Liver (tissue), 9 donors: ENCODE data around the gene SIL1. TPM values are rescaled to one million over a fixed set of nuclear protein-coding genes. Genes with fewer than 3 reads are reported as not detected.

Source experiments
- DNase-seq: peaks from one replicate; pipeline ENCODE4 v3.0.0-alpha.2; 2017; ENCODE audit warnings: low spot score
- H3K27ac ChIP-seq, 2 donors: one replicate each; pipeline ENCODE4 v1.7.0; 2013; ENCODE audit warnings: inconsistent platforms in 2 of 2, low read length in 2 of 2, control low read depth in 1 of 2, low read depth in 1 of 2, mild to moderate bottlenecking in 1 of 2
- H3K27me3 ChIP-seq, 4 donors: one replicate each; pipeline versions ENCODE4 v1.6.1 to v1.7.0; 2013; ENCODE audit warnings: low read length in 3 of 4, inconsistent platforms in 1 of 4, mild to moderate bottlenecking in 1 of 4, moderate library complexity in 1 of 4; ENCODE audit not compliant: control insufficient read depth in 4 of 4, insufficient read depth in 4 of 4
- H3K36me3 ChIP-seq, 4 donors: one replicate each; pipeline versions ENCODE4 v1.6.1 to v1.7.0; 2013; ENCODE audit warnings: low read length in 3 of 4, mild to moderate bottlenecking in 3 of 4, low read depth in 1 of 4, moderate library complexity in 1 of 4; ENCODE audit not compliant: control insufficient read depth in 4 of 4, insufficient read depth in 3 of 4
- H3K4me1 ChIP-seq, 4 donors: one replicate each; pipeline versions ENCODE4 v1.6.1 to v1.7.0; 2013; ENCODE audit warnings: low read length in 3 of 4, mild to moderate bottlenecking in 3 of 4, moderate library complexity in 1 of 4; ENCODE audit not compliant: control insufficient read depth in 4 of 4, insufficient read depth in 4 of 4
- H3K4me3 ChIP-seq, 3 donors: one replicate each; pipeline versions ENCODE4 v1.6.1 to v1.7.0; 2013; ENCODE audit warnings: low read length in 3 of 3, control low read depth in 1 of 3, low read depth in 1 of 3, mild to moderate bottlenecking in 1 of 3
- H3K9ac ChIP-seq, 2 donors: one replicate each; pipeline ENCODE4 v1.7.0; 2013; ENCODE audit warnings: low read length in 2 of 2, mild to moderate bottlenecking in 2 of 2, moderate library complexity in 2 of 2, control low read depth in 1 of 2, low read depth in 1 of 2
- H3K9me3 ChIP-seq, 4 donors: one replicate each; pipeline versions ENCODE4 v1.6.1 to v1.7.0; 2013; ENCODE audit warnings: low read length in 3 of 4; ENCODE audit not compliant: control insufficient read depth in 4 of 4
- EGR1 ChIP-seq, 2 donors: IDR thresholded peaks; 2 replicates each; pipeline ENCODE4 v1.6.1; 2016 to 2018; ENCODE audit warnings: antibody characterized with exemption in 2 of 2, low read depth in 2 of 2
- FOXA1 ChIP-seq: IDR thresholded peaks from 2 replicates; pipeline ENCODE4 v1.6.1; 2016; ENCODE audit warnings: antibody characterized with exemption
- FOXA2 ChIP-seq: IDR thresholded peaks from 2 replicates; pipeline ENCODE4 v1.6.1; 2016; ENCODE audit warnings: antibody characterized with exemption
- GABPA ChIP-seq, 2 donors: IDR thresholded peaks in 1 of 2; conservative IDR thresholded peaks in 1 of 2; 2 replicates each; pipeline ENCODE4 v1.6.1; 2016; ENCODE audit warnings: antibody characterized with exemption in 2 of 2, mild to moderate bottlenecking in 1 of 2, moderate library complexity in 1 of 2
- HNF4A ChIP-seq, 2 donors: conservative IDR thresholded peaks; 2 replicates each; pipeline ENCODE4 v1.6.1; 2016; ENCODE audit warnings: antibody characterized with exemption in 2 of 2, mild to moderate bottlenecking in 2 of 2
- HNF4G ChIP-seq: IDR thresholded peaks from 2 replicates; pipeline ENCODE4 v1.6.1; 2016; ENCODE audit warnings: antibody characterized with exemption
- JUND ChIP-seq, 2 donors: IDR thresholded peaks; 2 replicates each; pipeline ENCODE4 v1.6.1; 2016; ENCODE audit warnings: antibody characterized with exemption in 2 of 2
- NR2F2 ChIP-seq: IDR thresholded peaks from 2 replicates; pipeline ENCODE4 v1.6.1; 2016; ENCODE audit warnings: antibody characterized with exemption
- SP1 ChIP-seq: IDR thresholded peaks from 2 replicates; pipeline ENCODE4 v1.6.1; 2018; ENCODE audit warnings: antibody characterized with exemption, mild to moderate bottlenecking
- TAF1 ChIP-seq: conservative IDR thresholded peaks from 2 replicates; pipeline ENCODE4 v1.6.1; 2016; ENCODE audit warnings: antibody characterized with exemption, mild to moderate bottlenecking
- YY1 ChIP-seq: IDR thresholded peaks from 2 replicates; pipeline ENCODE4 v1.6.1; 2016; ENCODE audit warnings: antibody characterized with exemption, mild to moderate bottlenecking
- WGBS: extraction: QIAGEN DNeasy Blood & Tissue Kit; methylation state at CpG from one replicate; pipeline ENCODE4 v1.1.7; 2013; 5-methylcytosine and 5-hydroxymethylcytosine counted together
- polyA plus RNA-seq, 2 donors: library from polyadenylated mRNA; stranded (reverse) in 1 of 2; unstranded in 1 of 2; fragments of 200-250 nt in 1 of 2; fragments of >200 nt in 1 of 2; fragmentation: Nextera tagmentation in 1 of 2; extraction: Ambion mirVana in 1 of 2; gene quantifications; one replicate each; pipeline versions ENCODE4 v1.2.1 to v1.2.3, GENCODE V29; 2013 to 2015
- total RNA-seq, 2 donors: library from RNA; depleted of rRNA; stranded (reverse); fragments of >200 nt; gene quantifications; one replicate each; pipeline ENCODE4 v1.2.3, GENCODE V29; 2014
- TF ChIP-seq, protein P1 (sequence below): IDR thresholded peaks from 2 replicates; pipeline ENCODE4 v1.6.1; 2016; ENCODE audit warnings: antibody characterized with exemption
- TF ChIP-seq, protein P2 (sequence below): fragments of 150-350 bp; IDR thresholded peaks from 2 replicates; pipeline ENCODE4 v1.5.1; 2017; ENCODE audit warnings: improper control_type of control experiment, low read depth, low read length; ENCODE audit not compliant: missing input control
- TF ChIP-seq, protein P3 (sequence below): IDR thresholded peaks from 2 replicates; pipeline ENCODE4 v1.6.1; 2016; ENCODE audit warnings: antibody characterized with exemption
- TF ChIP-seq, protein P4 (sequence below): IDR thresholded peaks from 2 replicates; pipeline ENCODE4 v1.6.1; 2016; ENCODE audit warnings: antibody characterized with exemption
- donor health status: healthy.
- donor health status: healthy.
- donor health status: healthy.
- donor health status: healthy.
- donor health status: healthy.

SIL1 gene
- total and polyA plus RNA-seq, 4 donors, result 38.1 to 95.1 (median 76.2) TPM

DNA sequence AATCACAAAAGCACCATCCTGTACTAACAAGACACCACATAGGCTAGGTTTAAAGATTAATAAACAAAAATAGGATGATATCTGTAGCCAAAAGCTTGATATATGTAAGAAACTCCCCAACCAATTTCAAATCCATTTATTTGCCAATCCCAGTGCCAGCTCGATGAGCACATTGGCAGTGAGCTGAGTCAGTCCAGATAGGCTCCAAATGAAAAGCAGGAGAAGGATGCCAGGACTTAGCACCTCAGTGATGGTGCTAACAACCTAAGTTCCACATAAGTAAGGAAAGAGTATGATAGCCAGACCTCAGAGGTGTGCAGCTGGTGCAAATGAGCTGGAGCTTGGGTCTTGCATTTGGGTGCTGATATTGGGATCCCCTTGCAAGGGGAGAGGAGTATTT is 158.1 kb downstream of the SIL1 start:
- 96% methylated on average over 1 of the region's 1 CpG for WGBS
- H3K36me3 ChIP-seq, result peaks cover 0 to 4% (median 2%) of the 10 kb centered on the region in 4 donors
- H3K27ac ChIP-seq, result no peak overlapping the region
- H3K27me3 ChIP-seq, result no peaks in the 10 kb centered on the region
- no peak for TF ChIP-seq YY1
- TF ChIP-seq, protein P1, sequence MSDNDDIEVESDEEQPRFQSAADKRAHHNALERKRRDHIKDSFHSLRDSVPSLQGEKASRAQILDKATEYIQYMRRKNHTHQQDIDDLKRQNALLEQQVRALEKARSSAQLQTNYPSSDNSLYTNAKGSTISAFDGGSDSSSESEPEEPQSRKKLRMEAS, result no peak
- no peak for TF ChIP-seq NR2F2
- TF ChIP-seq, protein P2, sequence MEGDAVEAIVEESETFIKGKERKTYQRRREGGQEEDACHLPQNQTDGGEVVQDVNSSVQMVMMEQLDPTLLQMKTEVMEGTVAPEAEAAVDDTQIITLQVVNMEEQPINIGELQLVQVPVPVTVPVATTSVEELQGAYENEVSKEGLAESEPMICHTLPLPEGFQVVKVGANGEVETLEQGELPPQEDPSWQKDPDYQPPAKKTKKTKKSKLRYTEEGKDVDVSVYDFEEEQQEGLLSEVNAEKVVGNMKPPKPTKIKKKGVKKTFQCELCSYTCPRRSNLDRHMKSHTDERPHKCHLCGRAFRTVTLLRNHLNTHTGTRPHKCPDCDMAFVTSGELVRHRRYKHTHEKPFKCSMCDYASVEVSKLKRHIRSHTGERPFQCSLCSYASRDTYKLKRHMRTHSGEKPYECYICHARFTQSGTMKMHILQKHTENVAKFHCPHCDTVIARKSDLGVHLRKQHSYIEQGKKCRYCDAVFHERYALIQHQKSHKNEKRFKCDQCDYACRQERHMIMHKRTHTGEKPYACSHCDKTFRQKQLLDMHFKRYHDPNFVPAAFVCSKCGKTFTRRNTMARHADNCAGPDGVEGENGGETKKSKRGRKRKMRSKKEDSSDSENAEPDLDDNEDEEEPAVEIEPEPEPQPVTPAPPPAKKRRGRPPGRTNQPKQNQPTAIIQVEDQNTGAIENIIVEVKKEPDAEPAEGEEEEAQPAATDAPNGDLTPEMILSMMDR, result no peak
- no peak for TF ChIP-seq JUND (IDR thresholded peaks at IDR 0.05)
- no peak for TF ChIP-seq FOXA1
- no peak for TF ChIP-seq EGR1 (IDR thresholded peaks at IDR 0.05; ENCODE audit: low read depth in 2 of 2)
- no peak overlapping the region for H3K4me3 ChIP-seq
- H3K9ac ChIP-seq, result no peak overlapping the region
- H3K9me3 ChIP-seq, result no peaks in the 10 kb centered on the region
- H3K4me1 ChIP-seq, result no peaks in the 10 kb centered on the region
- no peak for DNase-seq

DNA sequence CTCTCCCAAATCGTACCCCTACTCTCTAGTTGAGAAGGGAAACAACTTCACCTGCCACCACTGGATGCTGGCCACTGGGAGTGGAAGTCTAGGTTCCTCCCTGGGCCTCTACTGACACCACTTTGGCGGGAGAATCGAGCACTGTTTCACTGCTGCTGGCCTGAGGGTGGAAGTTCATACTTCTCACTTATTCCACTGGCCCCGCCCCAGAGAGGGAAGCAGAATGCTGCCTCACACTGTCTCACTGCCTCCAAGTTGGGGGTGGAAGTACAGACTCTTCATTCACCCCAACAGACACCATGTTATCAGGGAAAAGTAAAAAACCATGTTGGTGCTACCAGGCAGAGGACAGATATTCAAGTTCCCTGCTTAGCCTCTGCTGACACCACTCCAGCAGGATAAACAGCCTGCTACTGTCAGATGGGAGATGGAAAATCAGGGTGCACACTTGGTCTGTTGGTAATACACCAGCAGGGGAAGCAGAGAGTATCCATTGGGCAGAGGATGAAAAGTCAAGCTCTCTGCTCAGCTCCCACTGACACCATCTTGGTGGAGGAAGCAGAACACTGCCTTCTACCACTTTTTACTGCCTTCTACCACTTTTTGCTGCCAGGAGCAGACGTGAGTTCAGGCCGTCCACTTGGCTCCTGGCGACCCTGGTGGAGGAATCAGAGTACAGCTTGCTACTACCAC is 159.4 kb downstream of the SIL1 start:
- WGBS, result 92% methylated on average over 7 of the region's 7 CpGs
- Histone ChIP-seq H3K4me1 (no peaks in the 10 kb centered on the region), H3K9ac (no peak overlapping the region), H3K27me3 (no peaks in the 10 kb centered on the region), H3K36me3 (peaks cover 0 to 4% (median 2%) of the 10 kb centered on the region in 4 donors), H3K27ac (no peak overlapping the region), H3K9me3 (no peaks in the 10 kb centered on the region), H3K4me3 (no peak overlapping the region)
- no peak for TF ChIP-seq NR2F2
- no peak for TF ChIP-seq FOXA2
- no peak for TF ChIP-seq SP1
- TF ChIP-seq, protein P2, result no peak
- TF ChIP-seq HNF4A (conservative IDR thresholded peaks at IDR 0.05), result no peak
- TF ChIP-seq GABPA (IDR thresholded peaks at IDR 0.05 in 1 of 2, conservative IDR thresholded peaks at IDR 0.05 in 1 of 2), result no peak
- TF ChIP-seq HNF4G, result no peak
- TF ChIP-seq, protein P3, sequence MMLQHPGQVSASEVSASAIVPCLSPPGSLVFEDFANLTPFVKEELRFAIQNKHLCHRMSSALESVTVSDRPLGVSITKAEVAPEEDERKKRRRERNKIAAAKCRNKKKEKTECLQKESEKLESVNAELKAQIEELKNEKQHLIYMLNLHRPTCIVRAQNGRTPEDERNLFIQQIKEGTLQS, result no peak
- TF ChIP-seq, protein P4, sequence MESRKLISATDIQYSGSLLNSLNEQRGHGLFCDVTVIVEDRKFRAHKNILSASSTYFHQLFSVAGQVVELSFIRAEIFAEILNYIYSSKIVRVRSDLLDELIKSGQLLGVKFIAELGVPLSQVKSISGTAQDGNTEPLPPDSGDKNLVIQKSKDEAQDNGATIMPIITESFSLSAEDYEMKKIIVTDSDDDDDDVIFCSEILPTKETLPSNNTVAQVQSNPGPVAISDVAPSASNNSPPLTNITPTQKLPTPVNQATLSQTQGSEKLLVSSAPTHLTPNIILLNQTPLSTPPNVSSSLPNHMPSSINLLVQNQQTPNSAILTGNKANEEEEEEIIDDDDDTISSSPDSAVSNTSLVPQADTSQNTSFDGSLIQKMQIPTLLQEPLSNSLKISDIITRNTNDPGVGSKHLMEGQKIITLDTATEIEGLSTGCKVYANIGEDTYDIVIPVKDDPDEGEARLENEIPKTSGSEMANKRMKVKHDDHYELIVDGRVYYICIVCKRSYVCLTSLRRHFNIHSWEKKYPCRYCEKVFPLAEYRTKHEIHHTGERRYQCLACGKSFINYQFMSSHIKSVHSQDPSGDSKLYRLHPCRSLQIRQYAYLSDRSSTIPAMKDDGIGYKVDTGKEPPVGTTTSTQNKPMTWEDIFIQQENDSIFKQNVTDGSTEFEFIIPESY, result no peak
- TF ChIP-seq YY1, result no peak
- no peak for TF ChIP-seq TAF1
- TF ChIP-seq, protein P1, result no peak
- no peak for DNase-seq
